DND-41 (cell line): Measurements from ENCODE around the gene TTC28.

Source experiments
- ATAC-seq: fragments of 200-7000 bp; cut with Tn5 transposase; 3 replicates; pipeline ENCODE4 v1.9.1; 2021; ENCODE audit warnings: low read depth; ENCODE audit not compliant: insufficient read depth
- DNase-seq: peaks from one replicate; pipeline ENCODE4 v3.0.0-alpha.2; 2020
- H2AFZ ChIP-seq: 2 replicates; pipeline ENCODE4 v1.6.0; 2012; ENCODE audit warnings: low read depth, low read length
- H3K27ac ChIP-seq: 2 replicates; pipeline ENCODE4 v1.5.1; 2012; ENCODE audit warnings: low read length, inconsistent platforms
- H3K27me3 ChIP-seq: fragments of 200-600 bp; sonication (generic); 2 replicates; pipeline ENCODE4 v1.6.0; 2012; ENCODE audit warnings: low read length, mild to moderate bottlenecking, inconsistent platforms; ENCODE audit not compliant: insufficient read depth, poor library complexity
- H3K36me3 ChIP-seq: 2 replicates; pipeline ENCODE4 v1.5.1; 2012; ENCODE audit warnings: low read length, inconsistent platforms; ENCODE audit not compliant: insufficient read depth
- H3K4me1 ChIP-seq: 2 replicates; pipeline ENCODE4 v1.5.1; 2012; ENCODE audit warnings: mild to moderate bottlenecking, low read length; ENCODE audit not compliant: insufficient read depth
- H3K4me2 ChIP-seq: 2 replicates; pipeline ENCODE4 v1.6.0; 2012; ENCODE audit warnings: mild to moderate bottlenecking, moderate library complexity, low read length, inconsistent platforms; ENCODE audit not compliant: insufficient read depth
- H3K4me3 ChIP-seq, 2 experiments: fragments of 200-600 bp in 1 of 2; shearing (Covaris generic) in 1 of 2; 2 replicates each; pipeline ENCODE4 v1.5.1; 2012 to 2016; ENCODE audit warnings: inconsistent platforms in 2 of 2, low read length in 2 of 2, mild to moderate bottlenecking in 2 of 2, low read depth in 1 of 2, moderate library complexity in 1 of 2
- H3K79me2 ChIP-seq: 2 replicates; pipeline ENCODE4 v1.6.0; 2012; ENCODE audit warnings: low read length, inconsistent platforms; ENCODE audit not compliant: insufficient read depth
- H3K9ac ChIP-seq: 2 replicates; pipeline ENCODE4 v1.6.0; 2012; ENCODE audit warnings: low read depth, mild to moderate bottlenecking, inconsistent platforms, low read length, moderate library complexity
- H3K9me3 ChIP-seq: 2 replicates; pipeline ENCODE4 v1.5.1; 2012; ENCODE audit warnings: low read length, moderate library complexity, mild to moderate bottlenecking, inconsistent platforms; ENCODE audit not compliant: insufficient read depth, severe bottlenecking
- H4K20me1 ChIP-seq: 2 replicates; pipeline ENCODE4 v1.6.0; 2012; ENCODE audit warnings: low read length; ENCODE audit not compliant: insufficient read depth
- EZH2 ChIP-seq: IDR thresholded peaks from 3 replicates; pipeline ENCODE4 v1.6.1; 2012; ENCODE audit warnings: borderline replicate concordance, low read depth, mild to moderate bottlenecking, moderate library complexity, low read length, inconsistent platforms; ENCODE audit not compliant: severe bottlenecking
- TF ChIP-seq, protein P1 (sequence below): IDR thresholded peaks from 2 replicates; pipeline ENCODE4 v1.5.1; 2012; ENCODE audit warnings: borderline replicate concordance, low read length, moderate library complexity, mild to moderate bottlenecking; ENCODE audit not compliant: poor library complexity, severe bottlenecking; ENCODE audit errors: extremely low read depth

Gene TTC28

DNA sequence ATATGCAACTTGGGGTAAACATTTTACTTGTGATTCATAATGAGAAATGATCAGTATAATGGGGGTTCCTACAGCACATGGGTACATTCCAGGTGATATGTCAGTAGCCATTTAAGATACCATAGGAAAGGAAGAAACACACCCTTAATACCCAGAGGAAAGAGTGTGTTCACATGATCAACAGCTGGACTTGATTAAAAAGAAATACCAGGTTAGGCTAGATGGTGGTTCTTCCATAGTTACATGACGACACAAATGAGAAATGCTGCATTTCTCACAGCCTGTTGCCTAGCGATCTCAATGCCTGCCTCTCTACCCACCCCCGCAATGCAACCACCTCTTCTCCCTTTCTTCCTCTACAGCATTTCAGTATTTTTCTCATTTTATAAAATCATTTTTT, 96.8 kb downstream of the TTC28 start:
- no peaks in the 10 kb centered on the region for H3K27me3 ChIP-seq
- H2AFZ ChIP-seq: no peak overlapping the region
- TF ChIP-seq, protein P1, sequence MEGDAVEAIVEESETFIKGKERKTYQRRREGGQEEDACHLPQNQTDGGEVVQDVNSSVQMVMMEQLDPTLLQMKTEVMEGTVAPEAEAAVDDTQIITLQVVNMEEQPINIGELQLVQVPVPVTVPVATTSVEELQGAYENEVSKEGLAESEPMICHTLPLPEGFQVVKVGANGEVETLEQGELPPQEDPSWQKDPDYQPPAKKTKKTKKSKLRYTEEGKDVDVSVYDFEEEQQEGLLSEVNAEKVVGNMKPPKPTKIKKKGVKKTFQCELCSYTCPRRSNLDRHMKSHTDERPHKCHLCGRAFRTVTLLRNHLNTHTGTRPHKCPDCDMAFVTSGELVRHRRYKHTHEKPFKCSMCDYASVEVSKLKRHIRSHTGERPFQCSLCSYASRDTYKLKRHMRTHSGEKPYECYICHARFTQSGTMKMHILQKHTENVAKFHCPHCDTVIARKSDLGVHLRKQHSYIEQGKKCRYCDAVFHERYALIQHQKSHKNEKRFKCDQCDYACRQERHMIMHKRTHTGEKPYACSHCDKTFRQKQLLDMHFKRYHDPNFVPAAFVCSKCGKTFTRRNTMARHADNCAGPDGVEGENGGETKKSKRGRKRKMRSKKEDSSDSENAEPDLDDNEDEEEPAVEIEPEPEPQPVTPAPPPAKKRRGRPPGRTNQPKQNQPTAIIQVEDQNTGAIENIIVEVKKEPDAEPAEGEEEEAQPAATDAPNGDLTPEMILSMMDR: no peak
- no peak for TF ChIP-seq EZH2
- no peak overlapping the region for H3K27ac ChIP-seq
- H3K79me2 ChIP-seq: no peaks in the 10 kb centered on the region
- no peaks in the 10 kb centered on the region for H3K36me3 ChIP-seq
- no peaks in the 10 kb centered on the region for H3K4me1 ChIP-seq
- H3K4me2 ChIP-seq: no peak overlapping the region
- H4K20me1 ChIP-seq: no peaks in the 10 kb centered on the region
- no peaks in the 10 kb centered on the region for H3K9me3 ChIP-seq
- ATAC-seq (no peak), DNase-seq (no peak)
- H3K9ac ChIP-seq: no peak overlapping the region
- H3K4me3 ChIP-seq: no peak overlapping the region

DNA sequence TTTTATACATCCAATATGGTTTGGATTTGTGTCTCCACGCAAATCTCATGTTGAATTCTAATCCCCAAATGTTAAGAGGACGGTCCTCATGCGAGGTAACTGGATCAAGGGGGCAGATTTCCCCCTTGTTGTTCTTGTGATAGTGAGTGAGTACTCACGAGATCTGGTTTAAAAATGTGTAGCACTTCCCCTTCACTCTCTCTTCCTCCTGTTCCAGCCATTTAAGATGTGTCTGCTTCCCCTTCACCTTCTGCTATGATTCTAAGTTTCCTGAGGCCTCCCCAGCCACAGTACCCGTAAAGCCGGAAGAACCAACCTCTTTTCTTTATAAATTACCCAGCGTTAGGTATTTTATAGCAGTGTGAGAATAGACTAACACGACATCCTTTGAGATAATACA, 98.6 kb downstream of the TTC28 start:
- Histone ChIP-seq H3K27ac (no peak overlapping the region), H3K4me2 (no peak overlapping the region)

DNA sequence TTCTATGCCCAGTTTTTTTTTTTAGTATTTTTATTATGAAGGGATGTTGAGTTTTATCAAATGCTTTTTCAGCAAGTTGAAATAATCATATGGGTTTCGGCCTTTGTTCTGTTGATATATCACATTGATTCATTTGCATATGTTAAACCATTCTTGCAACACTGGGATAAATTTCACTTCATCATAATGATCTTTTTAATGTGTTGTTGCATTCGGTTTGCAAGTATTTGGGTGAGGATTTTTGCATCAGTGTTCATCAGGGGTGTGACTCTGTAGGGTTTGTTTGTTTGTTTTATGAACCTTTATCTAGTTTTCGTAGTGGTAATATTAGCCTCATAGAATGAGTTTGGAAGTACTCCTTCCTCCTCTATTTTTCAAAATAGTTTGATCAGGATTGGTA, 103.5 kb downstream of the TTC28 start:
- Histone ChIP-seq H3K36me3 (no peaks in the 10 kb centered on the region), H3K4me3 (no peak overlapping the region), H3K4me2 (no peak overlapping the region), H3K27me3 (no peaks in the 10 kb centered on the region), H2AFZ (no peak overlapping the region; the same call in 1 of the 2 replicates), H3K79me2 (no peaks in the 10 kb centered on the region), H3K9ac (no peak overlapping the region), H3K9me3 (no peaks in the 10 kb centered on the region), H4K20me1 (no peaks in the 10 kb centered on the region), H3K27ac (no peak overlapping the region), H3K4me1 (no peaks in the 10 kb centered on the region)
- DNase-seq (no peak), ATAC-seq (no peak)
- TF ChIP-seq EZH2: no peak
- TF ChIP-seq, protein P1: no peak

More for the DNA sequence above, 98.6 kb downstream of the TTC28 start:
- no peak for TF ChIP-seq EZH2
- TF ChIP-seq, protein P1: no peak
- Histone ChIP-seq H4K20me1 (no peaks in the 10 kb centered on the region), H3K9me3 (no peaks in the 10 kb centered on the region), H2AFZ (no peak overlapping the region), H3K79me2 (no peaks in the 10 kb centered on the region), H3K4me3 (no peak overlapping the region), H3K4me1 (no peaks in the 10 kb centered on the region), H3K9ac (no peak overlapping the region), H3K36me3 (no peaks in the 10 kb centered on the region), H3K27me3 (no peaks in the 10 kb centered on the region)
- DNase-seq: no peak
- no peak for ATAC-seq

DNA sequence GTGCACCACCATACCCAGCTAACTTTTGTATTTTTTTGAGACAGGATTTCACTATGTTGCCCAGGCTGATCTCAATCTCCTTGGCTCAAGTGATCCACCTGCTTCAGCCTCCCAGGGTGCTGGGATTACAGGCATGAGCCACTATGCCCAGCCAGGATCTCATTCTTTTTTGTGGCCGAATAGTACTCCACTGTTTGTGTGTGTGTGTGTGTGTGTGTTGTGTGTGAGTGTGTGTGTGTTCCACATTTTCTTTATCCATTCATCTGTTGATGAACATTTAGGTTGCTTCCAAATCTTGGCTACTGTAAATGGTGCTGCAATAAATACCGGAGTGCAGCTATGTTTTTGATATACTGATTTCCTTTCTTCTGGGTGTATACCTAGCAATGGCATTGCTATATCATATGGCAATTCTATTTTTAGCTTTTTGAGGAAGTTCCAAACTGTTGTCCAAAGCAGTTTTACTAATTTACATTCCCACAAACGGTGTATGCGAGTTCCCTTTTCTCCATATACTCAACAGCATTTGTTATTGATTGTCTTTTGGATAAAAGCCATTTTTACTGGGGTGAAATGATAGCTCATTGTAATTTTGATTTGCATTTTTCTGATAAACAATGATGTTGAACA, 105.4 kb downstream of the TTC28 start:
- no peaks in the 10 kb centered on the region for H3K4me1 ChIP-seq
- H4K20me1 ChIP-seq: no peaks in the 10 kb centered on the region
- TF ChIP-seq, protein P1: no peak
- TF ChIP-seq EZH2: no peak
- H2AFZ ChIP-seq: no peak overlapping the region
- no peak overlapping the region for H3K27ac ChIP-seq
- ATAC-seq: no peak
- H3K79me2 ChIP-seq: no peaks in the 10 kb centered on the region
- no peak for DNase-seq
- H3K9me3 ChIP-seq: no peaks in the 10 kb centered on the region
- H3K9ac ChIP-seq: no peak overlapping the region
- no peaks in the 10 kb centered on the region for H3K36me3 ChIP-seq
- no peak overlapping the region for H3K4me3 ChIP-seq
- no peaks in the 10 kb centered on the region for H3K27me3 ChIP-seq
- no peak overlapping the region for H3K4me2 ChIP-seq
